GM12801 (cell line): Measurements from ENCODE around the gene BPIFB1.

ENCODE experiments used
- CTCF ChIP-seq: IDR thresholded peaks from one replicate; pipeline ENCODE4 v1.5.1; 2011; ENCODE audit warnings: control low read depth; ENCODE audit not compliant: insufficient read length; ENCODE audit errors: extremely low read depth

Gene BPIFB1

GRCh38 chr20:33257237-33257636, 25.8 kb upstream of the BPIFB1 start:
- no peak for TF ChIP-seq CTCF

- TF ChIP-seq CTCF, result no peak
Measured at GRCh38 chr20:33259371-33259770, 23.6 kb upstream of the BPIFB1 start.

- TF ChIP-seq CTCF, result no peak
Measured at GRCh38 chr20:33261465-33261864, 21.5 kb upstream of the BPIFB1 start.

- TF ChIP-seq CTCF, result no peak
Measured at GRCh38 chr20:33262658-33263065, 20.4 kb upstream of the BPIFB1 start.

GRCh38 chr20:33263784-33264183, 19.2 kb upstream of the BPIFB1 start:
- no peak for TF ChIP-seq CTCF

GRCh38 chr20:33267701-33268100, 15.3 kb upstream of the BPIFB1 start:
- no peak for TF ChIP-seq CTCF

GRCh38 chr20:33272155-33272873, 10.7 kb upstream of the BPIFB1 start:
- TF ChIP-seq CTCF, result no peak
